GM12878 (cell line): ENCODE results near the gene WRAP73.

Source experiments
- CREB1 ChIP-seq: IDR thresholded peaks from 2 replicates; pipeline ENCODE4 v1.6.1; 2012; ENCODE audit warnings: low read depth, mild to moderate bottlenecking, inconsistent platforms
- EZH2 ChIP-seq: IDR thresholded peaks from 2 replicates; pipeline ENCODE4 v1.6.1; 2012; ENCODE audit warnings: low read depth, mild to moderate bottlenecking, control low read depth, inconsistent platforms, low read length, borderline replicate concordance; ENCODE audit not compliant: control insufficient read depth
- GABPA ChIP-seq: IDR thresholded peaks from 2 replicates; pipeline ENCODE4 v1.6.1; 2014; ENCODE audit warnings: antibody characterized with exemption, low read depth, mild to moderate bottlenecking, inconsistent platforms
- POLR2A ChIP-seq: IDR thresholded peaks from 2 replicates; pipeline ENCODE4 v1.6.1; 2011; ENCODE audit warnings: low read depth, mild to moderate bottlenecking, low read length
- POLR2AphosphoS2 ChIP-seq: IDR thresholded peaks from 2 replicates; pipeline ENCODE4 v1.6.1; 2011; ENCODE audit warnings: low read depth, mild to moderate bottlenecking, low read length, improper control_type of control experiment, moderate library complexity
- SMC3 ChIP-seq: IDR thresholded peaks from 2 replicates; pipeline ENCODE4 v1.6.1; 2011; ENCODE audit warnings: low read length, improper control_type of control experiment, borderline replicate concordance
- SUPT20H ChIP-seq: IDR thresholded peaks from 2 replicates; pipeline ENCODE4 v1.6.1; 2011; ENCODE audit warnings: low read depth, mild to moderate bottlenecking, low read length, moderate library complexity, borderline replicate concordance; ENCODE audit not compliant: control insufficient read depth
- ZNF217 ChIP-seq: fragments of 450-650 bp; IDR thresholded peaks from 2 replicates; pipeline ENCODE4 v1.6.1; 2017; ENCODE audit warnings: antibody characterized with exemption, mild to moderate bottlenecking
- TF ChIP-seq, protein P1 (sequence below), 3 experiments: IDR thresholded peaks in 2 of 3; conservative IDR thresholded peaks in 1 of 3; 2 replicates each; pipeline ENCODE4 v1.5.1; 2011; ENCODE audit warnings: low read depth in 3 of 3, low read length in 3 of 3, mild to moderate bottlenecking in 3 of 3, control low read depth in 2 of 3, moderate library complexity in 2 of 3, inconsistent platforms in 1 of 3, mixed read lengths in 1 of 3; ENCODE audit not compliant: control insufficient read depth in 2 of 3, insufficient read depth in 1 of 3; ENCODE audit errors: extremely low read depth in 1 of 3
- TF ChIP-seq, protein P2 (sequence below): IDR thresholded peaks from 2 replicates; pipeline ENCODE4 v1.6.1; 2012; ENCODE audit warnings: improper control_type of control experiment, low read depth, low read length; ENCODE audit not compliant: insufficient replicate concordance
- TF ChIP-seq, protein P3 (sequence below): IDR thresholded peaks from 2 replicates; pipeline ENCODE4 v1.6.1; 2011; ENCODE audit warnings: borderline replicate concordance, low read depth, mild to moderate bottlenecking, moderate library complexity, mixed read lengths, low read length; ENCODE audit not compliant: insufficient read depth; ENCODE audit errors: extremely low read length

DNA sequence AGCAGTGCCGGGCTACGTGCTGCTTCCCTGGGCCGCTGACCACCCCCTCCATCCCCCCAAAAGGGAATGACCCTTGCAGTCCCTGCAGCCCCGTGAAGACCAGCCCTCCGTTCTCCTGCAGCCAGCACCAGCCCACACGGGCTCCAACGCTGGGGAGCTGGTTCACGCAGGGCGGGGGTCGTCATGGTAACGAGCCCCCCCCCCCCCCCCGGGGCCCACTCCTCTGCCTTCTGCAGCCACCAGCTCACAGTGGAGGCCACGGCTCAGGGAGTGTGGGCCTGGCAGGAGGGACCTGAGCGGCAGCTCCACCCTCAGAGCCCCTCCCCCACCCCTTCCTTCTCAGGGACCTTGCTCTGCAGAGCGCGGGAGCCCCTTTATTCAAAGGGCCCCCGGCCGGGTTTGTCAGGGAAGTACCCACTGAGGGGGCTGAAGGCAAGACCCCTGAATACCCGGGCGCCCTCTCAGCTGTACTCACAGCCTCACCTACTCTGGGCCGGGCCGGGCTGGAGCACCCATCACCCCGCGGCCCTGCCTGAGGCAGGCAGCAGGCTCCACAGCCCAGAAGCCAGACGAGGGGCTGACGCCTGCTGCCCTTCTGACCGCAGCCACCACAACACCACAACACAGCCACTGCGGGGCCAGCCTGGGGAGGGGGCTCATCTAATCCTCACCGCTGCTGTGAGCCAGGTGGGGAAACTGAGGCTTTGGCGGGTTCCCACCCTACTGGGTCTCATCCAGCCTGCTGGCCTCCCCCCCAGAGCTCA lies 51.2 kb downstream of the WRAP73 start:
- TF ChIP-seq EZH2 (no peak), ZNF217 (no peak), CREB1 (no peak), POLR2A (no peak), POLR2AphosphoS2 (no peak), SUPT20H (no peak), SMC3 (no peak), GABPA (no peak)
- TF ChIP-seq, protein P1, sequence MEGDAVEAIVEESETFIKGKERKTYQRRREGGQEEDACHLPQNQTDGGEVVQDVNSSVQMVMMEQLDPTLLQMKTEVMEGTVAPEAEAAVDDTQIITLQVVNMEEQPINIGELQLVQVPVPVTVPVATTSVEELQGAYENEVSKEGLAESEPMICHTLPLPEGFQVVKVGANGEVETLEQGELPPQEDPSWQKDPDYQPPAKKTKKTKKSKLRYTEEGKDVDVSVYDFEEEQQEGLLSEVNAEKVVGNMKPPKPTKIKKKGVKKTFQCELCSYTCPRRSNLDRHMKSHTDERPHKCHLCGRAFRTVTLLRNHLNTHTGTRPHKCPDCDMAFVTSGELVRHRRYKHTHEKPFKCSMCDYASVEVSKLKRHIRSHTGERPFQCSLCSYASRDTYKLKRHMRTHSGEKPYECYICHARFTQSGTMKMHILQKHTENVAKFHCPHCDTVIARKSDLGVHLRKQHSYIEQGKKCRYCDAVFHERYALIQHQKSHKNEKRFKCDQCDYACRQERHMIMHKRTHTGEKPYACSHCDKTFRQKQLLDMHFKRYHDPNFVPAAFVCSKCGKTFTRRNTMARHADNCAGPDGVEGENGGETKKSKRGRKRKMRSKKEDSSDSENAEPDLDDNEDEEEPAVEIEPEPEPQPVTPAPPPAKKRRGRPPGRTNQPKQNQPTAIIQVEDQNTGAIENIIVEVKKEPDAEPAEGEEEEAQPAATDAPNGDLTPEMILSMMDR (IDR thresholded peaks at IDR 0.05 in 2 of 3, conservative IDR thresholded peaks at IDR 0.05 in 1 of 3; ENCODE audit: control insufficient read depth in 2 of 3, extremely low read depth in 1 of 3, insufficient read depth in 1 of 3, low read depth in 3 of 3, low read length in 3 of 3): no peak
- TF ChIP-seq, protein P2, sequence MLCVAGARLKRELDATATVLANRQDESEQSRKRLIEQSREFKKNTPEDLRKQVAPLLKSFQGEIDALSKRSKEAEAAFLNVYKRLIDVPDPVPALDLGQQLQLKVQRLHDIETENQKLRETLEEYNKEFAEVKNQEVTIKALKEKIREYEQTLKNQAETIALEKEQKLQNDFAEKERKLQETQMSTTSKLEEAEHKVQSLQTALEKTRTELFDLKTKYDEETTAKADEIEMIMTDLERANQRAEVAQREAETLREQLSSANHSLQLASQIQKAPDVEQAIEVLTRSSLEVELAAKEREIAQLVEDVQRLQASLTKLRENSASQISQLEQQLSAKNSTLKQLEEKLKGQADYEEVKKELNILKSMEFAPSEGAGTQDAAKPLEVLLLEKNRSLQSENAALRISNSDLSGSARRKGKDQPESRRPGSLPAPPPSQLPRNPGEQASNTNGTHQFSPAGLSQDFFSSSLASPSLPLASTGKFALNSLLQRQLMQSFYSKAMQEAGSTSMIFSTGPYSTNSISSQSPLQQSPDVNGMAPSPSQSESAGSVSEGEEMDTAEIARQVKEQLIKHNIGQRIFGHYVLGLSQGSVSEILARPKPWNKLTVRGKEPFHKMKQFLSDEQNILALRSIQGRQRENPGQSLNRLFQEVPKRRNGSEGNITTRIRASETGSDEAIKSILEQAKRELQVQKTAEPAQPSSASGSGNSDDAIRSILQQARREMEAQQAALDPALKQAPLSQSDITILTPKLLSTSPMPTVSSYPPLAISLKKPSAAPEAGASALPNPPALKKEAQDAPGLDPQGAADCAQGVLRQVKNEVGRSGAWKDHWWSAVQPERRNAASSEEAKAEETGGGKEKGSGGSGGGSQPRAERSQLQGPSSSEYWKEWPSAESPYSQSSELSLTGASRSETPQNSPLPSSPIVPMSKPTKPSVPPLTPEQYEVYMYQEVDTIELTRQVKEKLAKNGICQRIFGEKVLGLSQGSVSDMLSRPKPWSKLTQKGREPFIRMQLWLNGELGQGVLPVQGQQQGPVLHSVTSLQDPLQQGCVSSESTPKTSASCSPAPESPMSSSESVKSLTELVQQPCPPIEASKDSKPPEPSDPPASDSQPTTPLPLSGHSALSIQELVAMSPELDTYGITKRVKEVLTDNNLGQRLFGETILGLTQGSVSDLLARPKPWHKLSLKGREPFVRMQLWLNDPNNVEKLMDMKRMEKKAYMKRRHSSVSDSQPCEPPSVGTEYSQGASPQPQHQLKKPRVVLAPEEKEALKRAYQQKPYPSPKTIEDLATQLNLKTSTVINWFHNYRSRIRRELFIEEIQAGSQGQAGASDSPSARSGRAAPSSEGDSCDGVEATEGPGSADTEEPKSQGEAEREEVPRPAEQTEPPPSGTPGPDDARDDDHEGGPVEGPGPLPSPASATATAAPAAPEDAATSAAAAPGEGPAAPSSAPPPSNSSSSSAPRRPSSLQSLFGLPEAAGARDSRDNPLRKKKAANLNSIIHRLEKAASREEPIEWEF: no peak
- TF ChIP-seq, protein P3, sequence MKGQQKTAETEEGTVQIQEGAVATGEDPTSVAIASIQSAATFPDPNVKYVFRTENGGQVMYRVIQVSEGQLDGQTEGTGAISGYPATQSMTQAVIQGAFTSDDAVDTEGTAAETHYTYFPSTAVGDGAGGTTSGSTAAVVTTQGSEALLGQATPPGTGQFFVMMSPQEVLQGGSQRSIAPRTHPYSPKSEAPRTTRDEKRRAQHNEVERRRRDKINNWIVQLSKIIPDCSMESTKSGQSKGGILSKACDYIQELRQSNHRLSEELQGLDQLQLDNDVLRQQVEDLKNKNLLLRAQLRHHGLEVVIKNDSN: no peak
